H1 (cell line): ENCODE data around the gene CD14. TPM values are rescaled to one million over a fixed set of nuclear protein-coding genes. Genes with fewer than 3 reads are reported as not detected.

ENCODE experiments used
- CTCF ChIA-PET: fragments of 300-600 bp; sonication (Branson Sonifier 250); formaldehyde crosslinking; loops from one replicate; lab custom pipeline; 2021; ENCODE audit not compliant: partially characterized antibody; lab: Charles Lee
- POLR2A ChIA-PET: fragments of 300-600 bp; sonication (Branson Sonifier 250); formaldehyde crosslinking; loops from one replicate; lab custom pipeline; 2021; ENCODE audit warnings: inconsistent platforms; ENCODE audit not compliant: partially characterized antibody; lab: Charles Lee
- DNase-seq, 2 experiments: peaks; one replicate each; pipeline versions ENCODE4 v3.0.0 to v3.0.0-alpha.2; 2010 to 2022; ENCODE audit warnings: low spot score in 2 of 2, low read depth in 1 of 2, mixed read lengths in 1 of 2
- FAIRE-seq: peaks from 2 replicates; lab custom pipeline; 2011; peaks lifted over from hg19 to GRCh38; lab: Jason Lieb, UNC
- H2AFZ ChIP-seq: 2 replicates; pipeline ENCODE4 v1.8.1; 2012; ENCODE audit warnings: low read length, inconsistent platforms
- H2AK5ac ChIP-seq: 2 replicates; pipeline ENCODE4 v1.6.1; 2013; ENCODE audit warnings: low read depth, low read length
- H2BK120ac ChIP-seq: replicated peaks from 2 replicates; pipeline ENCODE3; 2013; ENCODE audit warnings: low read depth, low read length, inconsistent platforms
- H2BK12ac ChIP-seq: 2 replicates; pipeline ENCODE4 v1.6.1; 2013; ENCODE audit warnings: low read depth, low read length
- H2BK15ac ChIP-seq: 2 replicates; pipeline ENCODE4 v1.6.1; 2013; ENCODE audit warnings: low read length
- H2BK20ac ChIP-seq: 2 replicates; pipeline ENCODE4 v1.6.1; 2013; ENCODE audit warnings: low read length
- H2BK5ac ChIP-seq: 2 replicates; pipeline ENCODE4 v1.6.1; 2013; ENCODE audit warnings: low read depth, low read length
- H3K14ac ChIP-seq: 2 replicates; pipeline ENCODE4 v1.6.1; 2013; ENCODE audit warnings: inconsistent platforms; ENCODE audit not compliant: insufficient read length
- H3K18ac ChIP-seq: 2 replicates; pipeline ENCODE4 v1.6.1; 2013; ENCODE audit warnings: low read length; ENCODE audit errors: extremely low read depth
- H3K23ac ChIP-seq: 2 replicates; pipeline ENCODE4 v1.6.1; 2013; ENCODE audit warnings: inconsistent platforms; ENCODE audit not compliant: insufficient read length
- H3K23me2 ChIP-seq: 2 replicates; pipeline ENCODE4 v1.6.1; 2013; ENCODE audit warnings: low read depth, low read length
- H3K27ac ChIP-seq: 2 replicates; pipeline ENCODE4 v1.6.1; 2011; ENCODE audit warnings: low read depth, low read length, inconsistent platforms
- H3K27me3 ChIP-seq, 4 experiments: replicated peaks in 1 of 4; 1 replicate in 1 of 4; 2 replicates in 3 of 4; pipeline versions ENCODE4 v1.6.1 to v1.8.1; 2011 to 2013; ENCODE audit warnings: low read length in 3 of 4, mild to moderate bottlenecking in 3 of 4, inconsistent platforms in 2 of 4, mixed read lengths in 2 of 4, moderate library complexity in 1 of 4; ENCODE audit not compliant: control insufficient read depth in 3 of 4, insufficient read depth in 3 of 4; ENCODE audit errors: extremely low read depth in 1 of 4
- H3K36me3 ChIP-seq, 4 experiments: 2 replicates each; pipeline versions ENCODE4 v1.6.1 to v1.8.1; 2011 to 2013; ENCODE audit warnings: mild to moderate bottlenecking in 4 of 4, low read length in 3 of 4, moderate library complexity in 2 of 4, control low read depth in 1 of 4, inconsistent platforms in 1 of 4; ENCODE audit not compliant: insufficient read depth in 4 of 4, control insufficient read depth in 2 of 4
- H3K4ac ChIP-seq: replicated peaks from 2 replicates; pipeline ENCODE3; 2013; ENCODE audit warnings: low read length, low read depth, mixed read lengths, inconsistent platforms; ENCODE audit not compliant: insufficient read length
- H3K4me1 ChIP-seq, 4 experiments: replicated peaks in 1 of 4; 1 replicate in 1 of 4; 2 replicates in 3 of 4; pipeline versions ENCODE4 v1.6.1 to v1.8.1; 2011 to 2013; ENCODE audit warnings: low read length in 3 of 4, inconsistent platforms in 2 of 4, mixed read lengths in 1 of 4; ENCODE audit not compliant: insufficient read depth in 4 of 4, control insufficient read depth in 3 of 4
- H3K4me2 ChIP-seq, 2 experiments: 2 replicates each; pipeline versions ENCODE4 v1.6.1 to v1.8.1; 2011 to 2013; ENCODE audit warnings: low read depth in 2 of 2, low read length in 2 of 2, control low read depth in 1 of 2, inconsistent platforms in 1 of 2, mild to moderate bottlenecking in 1 of 2; ENCODE audit not compliant: insufficient read depth in 1 of 2
- H3K4me3 ChIP-seq, 4 experiments: fragments of 200-600, 300-600 bp in 1 of 4; sonication (generic), shearing (Covaris generic), sonication (Bioruptor Twin) in 1 of 4; 2 replicates each; pipeline versions ENCODE4 v1.5.1 to v1.8.1; 2011 to 2016; ENCODE audit warnings: low read length in 4 of 4, low read depth in 3 of 4, control low read depth in 2 of 4, inconsistent platforms in 2 of 4, mild to moderate bottlenecking in 2 of 4, mixed read lengths in 1 of 4, moderate library complexity in 1 of 4; ENCODE audit not compliant: insufficient read depth in 2 of 4; ENCODE audit errors: extremely low read depth in 1 of 4
- H3K56ac ChIP-seq: replicated peaks from 2 replicates; pipeline ENCODE3; 2013; ENCODE audit warnings: low read depth, mild to moderate bottlenecking, mixed read lengths, low read length, inconsistent platforms; ENCODE audit not compliant: insufficient read length
- H3K79me1 ChIP-seq: 2 replicates; pipeline ENCODE4 v1.6.1; 2013; ENCODE audit warnings: low read depth, low read length, control low read depth
- H3K79me2 ChIP-seq, 2 experiments: 2 replicates each; pipeline versions ENCODE4 v1.6.1 to v1.8.1; 2012 to 2013; ENCODE audit warnings: low read length in 2 of 2, mild to moderate bottlenecking in 2 of 2, inconsistent platforms in 1 of 2; ENCODE audit not compliant: insufficient read depth in 2 of 2, control insufficient read depth in 1 of 2
- H3K9ac ChIP-seq, 4 experiments: replicated peaks in 1 of 4; 1 replicate in 1 of 4; 2 replicates in 3 of 4; pipeline versions ENCODE4 v1.6.1 to v1.8.1; 2011 to 2013; ENCODE audit warnings: low read depth in 3 of 4, low read length in 3 of 4, control low read depth in 2 of 4, mild to moderate bottlenecking in 2 of 4, moderate library complexity in 2 of 4, inconsistent platforms in 1 of 4; ENCODE audit errors: extremely low read depth in 1 of 4
- H3K9me3 ChIP-seq, 2 experiments: 2 replicates each; pipeline versions ENCODE4 v1.6.1 to v1.8.1; 2012 to 2013; ENCODE audit warnings: mild to moderate bottlenecking in 2 of 2, moderate library complexity in 2 of 2, control low read depth in 1 of 2, inconsistent platforms in 1 of 2, low read depth in 1 of 2, low read length in 1 of 2, mixed read lengths in 1 of 2; ENCODE audit not compliant: insufficient read depth in 2 of 2
- H4K20me1 ChIP-seq, 2 experiments: replicated peaks in 1 of 2; 2 replicates each; pipeline versions ENCODE3 to v1.8.1; 2011 to 2013; ENCODE audit warnings: inconsistent platforms in 2 of 2, low read length in 2 of 2, mild to moderate bottlenecking in 1 of 2; ENCODE audit not compliant: insufficient read depth in 2 of 2, control insufficient read depth in 1 of 2
- H4K5ac ChIP-seq: 2 replicates; pipeline ENCODE4 v1.6.1; 2013; ENCODE audit warnings: low read length, low read depth, mixed read lengths, inconsistent platforms; ENCODE audit not compliant: insufficient read length
- H4K8ac ChIP-seq: 2 replicates; pipeline ENCODE4 v1.8.0; 2013; ENCODE audit warnings: mild to moderate bottlenecking, moderate library complexity, low read length, inconsistent platforms; ENCODE audit not compliant: insufficient read depth; ENCODE audit errors: extremely low read depth
- H4K91ac ChIP-seq: replicated peaks from 2 replicates; pipeline ENCODE3; 2013; ENCODE audit warnings: low read length, mixed read lengths, inconsistent platforms; ENCODE audit not compliant: insufficient read length
- ATF3 ChIP-seq: IDR thresholded peaks from 2 replicates; pipeline ENCODE4 v1.6.1; 2011; ENCODE audit warnings: low read depth, mild to moderate bottlenecking, low read length; ENCODE audit not compliant: insufficient read depth
- CTCF ChIP-seq, 3 experiments: IDR thresholded peaks; 1 replicate in 2 of 3; 2 replicates in 1 of 3; pipeline versions ENCODE4 v1.5.1 to v1.6.1; 2011; ENCODE audit warnings: low read length in 3 of 3, mild to moderate bottlenecking in 3 of 3, inconsistent platforms in 2 of 3, low read depth in 1 of 3, moderate library complexity in 1 of 3; ENCODE audit not compliant: insufficient read depth in 1 of 3; ENCODE audit errors: control extremely low read depth in 1 of 3
- EP300 ChIP-seq, 2 experiments: IDR thresholded peaks; 1 replicate in 1 of 2; 2 replicates in 1 of 2; pipeline ENCODE4 v1.6.1; 2011 to 2012; ENCODE audit warnings: low read depth in 2 of 2, low read length in 2 of 2, mild to moderate bottlenecking in 2 of 2, borderline replicate concordance in 1 of 2, inconsistent platforms in 1 of 2, moderate library complexity in 1 of 2
- EZH2 ChIP-seq: fragments of 200-600 bp; sonication (generic); IDR thresholded peaks from 2 replicates; pipeline ENCODE4 v1.7.1; 2012; ENCODE audit warnings: low read depth, mild to moderate bottlenecking, moderate library complexity, low read length, inconsistent platforms; ENCODE audit not compliant: severe bottlenecking
- JUN ChIP-seq: IDR thresholded peaks from 2 replicates; pipeline ENCODE4 v1.6.1; 2011; ENCODE audit warnings: low read depth, mild to moderate bottlenecking, improper control_type of control experiment, low read length
- KDM4A ChIP-seq: IDR thresholded peaks from one replicate; pipeline ENCODE4 v1.7.1; 2012; ENCODE audit warnings: low read depth, mild to moderate bottlenecking, moderate library complexity, low read length, inconsistent platforms; ENCODE audit not compliant: severe bottlenecking
- POLR2AphosphoS5 ChIP-seq: IDR thresholded peaks from 2 replicates; pipeline ENCODE4 v1.6.1; 2011; ENCODE audit warnings: low read depth, low read length
- SP2 ChIP-seq: IDR thresholded peaks from 2 replicates; pipeline ENCODE4 v1.6.1; 2012; ENCODE audit warnings: mild to moderate bottlenecking, low read length, inconsistent platforms
- TBP ChIP-seq: IDR thresholded peaks from 2 replicates; pipeline ENCODE4 v1.6.1; 2011; ENCODE audit warnings: low read depth, low read length, improper control_type of control experiment
- TEAD4 ChIP-seq: IDR thresholded peaks from 2 replicates; pipeline ENCODE4 v1.6.1; 2012; ENCODE audit warnings: low read depth, low read length, inconsistent platforms, mixed read lengths
- WGBS, 2 experiments: shearing (Covaris generic) in 1 of 2; methylation state at CpG; one replicate each; pipeline versions ENCODE4 v1.1.6 to v1.1.7; 2013 to 2015; ENCODE audit warnings: low lambda C conversion rate in 2 of 2, mixed read lengths in 2 of 2, inconsistent platforms in 1 of 2, low coverage in 1 of 2, missing lambda C conversion rate in 1 of 2; ENCODE audit not compliant: insufficient replicate concordance in 2 of 2, insufficient coverage in 1 of 2, insufficient read length in 1 of 2; ENCODE audit errors: extremely low coverage in 1 of 2, missing lambda C conversion rate in 1 of 2; 5-methylcytosine and 5-hydroxymethylcytosine counted together
- polyA plus RNA-seq, 7 experiments: library from polyadenylated mRNA; depleted of rRNA in 3 of 7; stranded (reverse) in 5 of 7; unstranded in 2 of 7; fragments of >200 nt in 5 of 7; fragments of 200-250 nt in 2 of 7; gene quantifications; 1 replicate in 5 of 7; 2 replicates in 1 of 7; 4 replicates in 1 of 7; pipeline versions ENCODE4 v1.2.1 to v1.2.3, GENCODE V29; 2011 to 2013; ENCODE audit warnings: missing spikeins in 2 of 7, mixed read lengths in 2 of 7
- total RNA-seq: library from RNA; stranded (reverse); fragmentation: NEBNext Ultra II Directional; extraction: Animal tissue kit (Norgen Biotek cat#: 25700); gene quantifications from 2 replicates; pipeline ENCODE4 v1.2.1, GENCODE V29; 2021

The CD14 gene
- total and polyA plus RNA-seq, 2 of the 8 experiments (the other 6 are each of a cell fraction or from before 2014, with no cell fraction given) = 0.15 TPM; not detected in 1

- TF ChIP-seq TBP (no peak), POLR2AphosphoS5 (no peak), SP2 (no peak), KDM4A (no peak), EP300 (IDR thresholded peaks at IDR 0.05; ENCODE audit: borderline replicate concordance in 1 of 2, low read depth in 2 of 2, low read length in 2 of 2) (no peak), TEAD4 (no peak), CTCF (IDR thresholded peaks at IDR 0.05; ENCODE audit: control extremely low read depth in 1 of 3, insufficient read depth in 1 of 3, low read depth in 1 of 3, low read length in 3 of 3) (no peak), EZH2 (no peak), JUN (no peak), ATF3 (no peak)
- Histone ChIP-seq H2AFZ (no peak overlapping the region), H3K14ac (no peak overlapping the region), H4K8ac (no peak overlapping the region), H3K4me2 (no peak overlapping the region), H3K9ac (no peak overlapping the region), H3K27ac (no peak overlapping the region), H3K56ac (no peak overlapping the region), H3K9me3 (peaks cover 10 to 19% of the 10 kb centered on the region in 2 experiments; a peak in 3 of 4 replicates), H4K5ac (no peak overlapping the region), H4K20me1 (no peaks in the 10 kb centered on the region), H4K91ac (no peak overlapping the region), H3K79me2 (no peaks in the 10 kb centered on the region), H3K4me3 (no peak overlapping the region), H3K36me3 (no peaks in the 10 kb centered on the region), H2BK5ac (no peak overlapping the region), H3K23me2 (no peaks in the 10 kb centered on the region), H3K4me1 (no peaks in the 10 kb centered on the region), H2BK20ac (no peak overlapping the region), H3K79me1 (no peaks in the 10 kb centered on the region), H3K23ac (no peak overlapping the region), H3K4ac (no peak overlapping the region), H2BK12ac (no peak overlapping the region), H3K27me3 (no peaks in the 10 kb centered on the region), H2BK120ac (no peak overlapping the region), H2BK15ac (no peak overlapping the region), H3K18ac (no peak overlapping the region), H2AK5ac (no peak overlapping the region)
- FAIRE-seq = no peak
- ChIA-PET POLR2A (no interaction called here), CTCF (no interaction called here)
- 97% methylated on average over 2 of the region's 2 CpGs; no CpG with 5 or more reads in 1 of the 2 experiments for WGBS, 2 experiments
- DNase-seq = no peak
Observed at GRCh38 chr5:140611020-140611521, 21.9 kb downstream of the CD14 start.
